ENCODE results near the gene HSD11B1. TPM values are rescaled to one million over a fixed set of nuclear protein-coding genes. Genes with fewer than 3 reads are reported as not detected.

Gene HSD11B1
- total RNA-seq, 1 donor from 2014 or later, result 16.9 TPM

DNA sequence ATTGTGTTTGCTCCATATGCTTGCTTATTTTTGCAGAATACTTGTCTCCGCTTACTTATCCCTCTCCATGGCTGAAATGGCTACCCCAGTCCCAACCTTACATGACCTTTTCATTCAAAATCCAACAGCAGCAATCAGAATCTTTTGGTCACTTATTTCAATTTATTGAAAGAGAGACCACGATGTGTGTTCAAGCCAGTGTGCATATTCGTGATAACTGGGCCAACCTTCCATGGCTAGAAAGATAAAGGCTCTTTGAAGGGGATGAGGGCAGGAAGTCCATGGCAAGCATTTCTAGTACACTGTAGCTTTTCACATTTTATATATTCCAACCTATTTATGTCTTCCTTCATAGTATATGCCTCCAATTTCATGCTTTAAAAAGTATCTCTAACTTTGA, 23.1 kb downstream of the HSD11B1 start:
- no peaks in the 10 kb centered on the region for H3K27me3 ChIP-seq
- TF ChIP-seq, protein P1, sequence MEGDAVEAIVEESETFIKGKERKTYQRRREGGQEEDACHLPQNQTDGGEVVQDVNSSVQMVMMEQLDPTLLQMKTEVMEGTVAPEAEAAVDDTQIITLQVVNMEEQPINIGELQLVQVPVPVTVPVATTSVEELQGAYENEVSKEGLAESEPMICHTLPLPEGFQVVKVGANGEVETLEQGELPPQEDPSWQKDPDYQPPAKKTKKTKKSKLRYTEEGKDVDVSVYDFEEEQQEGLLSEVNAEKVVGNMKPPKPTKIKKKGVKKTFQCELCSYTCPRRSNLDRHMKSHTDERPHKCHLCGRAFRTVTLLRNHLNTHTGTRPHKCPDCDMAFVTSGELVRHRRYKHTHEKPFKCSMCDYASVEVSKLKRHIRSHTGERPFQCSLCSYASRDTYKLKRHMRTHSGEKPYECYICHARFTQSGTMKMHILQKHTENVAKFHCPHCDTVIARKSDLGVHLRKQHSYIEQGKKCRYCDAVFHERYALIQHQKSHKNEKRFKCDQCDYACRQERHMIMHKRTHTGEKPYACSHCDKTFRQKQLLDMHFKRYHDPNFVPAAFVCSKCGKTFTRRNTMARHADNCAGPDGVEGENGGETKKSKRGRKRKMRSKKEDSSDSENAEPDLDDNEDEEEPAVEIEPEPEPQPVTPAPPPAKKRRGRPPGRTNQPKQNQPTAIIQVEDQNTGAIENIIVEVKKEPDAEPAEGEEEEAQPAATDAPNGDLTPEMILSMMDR (IDR thresholded peaks at IDR 0.05), result no peak
- no peaks in the 10 kb centered on the region for H3K36me3 ChIP-seq
- DNase-seq (no peak), ATAC-seq (no peak)
- H3K4me1 ChIP-seq, result peaks cover 1% of the 10 kb centered on the region
- H3K27ac ChIP-seq, result no peak overlapping the region
- intact Hi-C loops (cut with DNase I), result no loop called here
- H3K9me3 ChIP-seq, result no peaks in the 10 kb centered on the region
- H3K4me3 ChIP-seq, result no peak overlapping the region

DNA sequence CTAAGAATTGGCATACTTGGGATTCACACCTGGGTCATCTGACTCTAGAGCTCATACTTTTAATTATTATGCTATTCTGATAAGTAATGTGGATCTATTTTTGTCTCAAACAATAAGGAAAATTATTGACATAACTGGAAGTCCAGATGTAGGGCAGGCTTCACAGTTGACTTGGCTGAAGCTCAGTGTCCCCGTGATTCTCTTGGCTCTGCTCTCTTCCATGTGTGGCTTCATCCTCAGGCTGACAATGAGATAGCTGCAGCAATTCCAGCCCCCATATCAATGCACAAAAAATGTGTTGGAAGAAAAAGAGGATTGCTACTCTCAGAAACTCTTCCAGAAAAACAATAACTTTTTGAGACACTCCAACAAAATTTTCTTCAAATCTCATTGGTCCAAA, 23.8 kb downstream of the HSD11B1 start:
- Histone ChIP-seq H3K4me1 (peaks cover 4% of the 10 kb centered on the region), H3K27ac (no peak overlapping the region), H3K27me3 (no peaks in the 10 kb centered on the region), H3K36me3 (no peaks in the 10 kb centered on the region), H3K4me3 (no peak overlapping the region), H3K9me3 (no peaks in the 10 kb centered on the region)
- DNase-seq (no peak), ATAC-seq (no peak)
- TF ChIP-seq, protein P1 (IDR thresholded peaks at IDR 0.05), result no peak
- intact Hi-C loops (cut with DNase I), result no loop called here

DNA sequence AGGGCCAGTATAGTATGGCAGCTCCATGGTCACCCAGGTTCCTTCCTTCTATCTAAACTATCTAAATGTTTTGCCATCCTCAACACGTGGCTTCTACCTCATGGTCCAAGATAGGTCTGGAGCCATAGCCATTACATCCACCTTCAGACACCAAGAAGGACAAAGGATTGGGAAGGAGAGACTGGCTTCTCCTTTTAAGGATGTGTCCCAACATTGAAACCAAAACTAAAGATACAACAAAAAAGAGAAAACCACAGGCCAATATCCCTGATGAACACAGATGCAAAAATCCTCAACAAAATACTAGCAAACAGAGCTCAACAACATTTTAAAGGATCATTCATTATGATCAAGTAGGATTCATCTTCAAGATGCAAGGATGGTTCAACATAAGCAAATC, 24.8 kb downstream of the HSD11B1 start:
- Histone ChIP-seq H3K4me3 (no peak overlapping the region), H3K36me3 (no peaks in the 10 kb centered on the region), H3K9me3 (no peaks in the 10 kb centered on the region), H3K27ac (no peak overlapping the region), H3K27me3 (no peaks in the 10 kb centered on the region), H3K4me1 (peaks cover 4% of the 10 kb centered on the region)
- ATAC-seq, result no peak
- DNase-seq, result no peak
- TF ChIP-seq, protein P1 (IDR thresholded peaks at IDR 0.05), result no peak
- intact Hi-C loops (cut with DNase I), result no loop called here

DNA sequence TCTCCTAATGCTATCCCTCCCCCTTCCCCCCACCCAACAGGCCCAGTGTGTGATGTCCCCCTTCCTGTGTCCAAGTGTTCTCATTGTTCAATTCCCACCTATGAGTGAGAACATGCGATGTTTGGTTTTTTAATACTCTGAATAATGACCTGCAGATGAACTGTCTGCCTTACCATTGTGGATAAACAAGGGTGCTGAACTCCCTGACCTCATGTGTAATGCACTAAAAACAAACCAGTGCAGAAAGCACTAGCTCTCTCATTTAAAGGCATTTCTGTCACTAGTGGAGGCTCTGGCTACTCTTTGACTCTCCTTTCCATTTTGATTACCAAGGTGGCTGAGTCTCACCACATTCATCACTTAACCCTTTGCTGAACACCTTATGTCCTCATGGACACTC, 28.1 kb downstream of the HSD11B1 start:
- no peak overlapping the region for H3K4me3 ChIP-seq
- intact Hi-C loops (cut with DNase I), result no loop called here
- TF ChIP-seq, protein P1 (IDR thresholded peaks at IDR 0.05), result no peak
- no peak for DNase-seq
- no peaks in the 10 kb centered on the region for H3K9me3 ChIP-seq
- H3K27me3 ChIP-seq, result no peaks in the 10 kb centered on the region
- no peaks in the 10 kb centered on the region for H3K36me3 ChIP-seq
- no peak for ATAC-seq
- no peak overlapping the region for H3K27ac ChIP-seq
- H3K4me1 ChIP-seq, result peaks cover 8% of the 10 kb centered on the region

DNA sequence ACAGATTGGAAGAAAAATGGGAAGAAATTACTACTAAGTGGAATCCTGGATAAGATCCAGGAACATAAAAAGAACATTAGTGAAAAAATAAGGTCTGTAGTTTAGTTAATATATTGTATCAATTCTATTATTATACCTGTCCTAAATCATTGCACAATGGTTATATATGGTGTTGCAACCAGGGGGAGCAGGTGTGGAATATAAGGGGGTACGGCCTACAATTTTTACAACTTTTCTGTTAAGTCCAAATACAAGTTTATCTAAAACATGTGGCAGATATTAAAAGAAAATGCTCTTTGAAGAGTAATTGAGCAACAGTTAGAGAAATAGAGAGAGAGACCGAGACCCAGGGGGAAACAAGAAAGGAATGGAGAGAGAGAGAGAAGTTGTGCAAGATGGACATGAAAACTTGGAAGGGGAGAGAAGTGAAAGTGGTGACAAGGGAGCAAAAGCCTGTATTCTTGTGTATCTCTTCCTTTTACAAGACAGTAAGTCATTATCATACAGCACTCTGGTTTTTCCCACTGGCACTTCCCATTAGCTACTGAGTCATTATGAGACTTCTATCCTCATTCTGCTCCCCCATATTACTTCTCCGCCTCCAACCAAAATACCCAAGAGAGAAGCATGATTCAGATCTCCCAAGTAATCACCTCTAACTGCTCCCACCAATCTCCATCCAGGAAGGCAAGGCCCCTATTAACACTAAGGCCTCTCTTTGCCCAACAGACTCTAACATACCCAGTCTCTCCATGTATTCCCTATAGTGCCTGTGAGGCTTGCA, 29.0 kb downstream of the HSD11B1 start:
- no peaks in the 10 kb centered on the region for H3K27me3 ChIP-seq
- no peak overlapping the region for H3K4me3 ChIP-seq
- H3K36me3 ChIP-seq, result no peaks in the 10 kb centered on the region
- TF ChIP-seq, protein P1 (IDR thresholded peaks at IDR 0.05), result no peak
- intact Hi-C loops (cut with DNase I), result no loop called here
- peaks cover 8% of the 10 kb centered on the region for H3K4me1 ChIP-seq
- ATAC-seq (peak; percentile 71), DNase-seq (no peak)
- H3K9me3 ChIP-seq, result no peaks in the 10 kb centered on the region
- H3K27ac ChIP-seq, result no peak overlapping the region

Data from upper lobe of right lung (tissue), 1 donor.